PFSK-1 (cell line): Measurements from ENCODE around the gene SYNGR1.

Experiments used
- FOXP2 ChIP-seq: optimal IDR thresholded peaks from 2 replicates; pipeline ENCODE3; 2011; ENCODE audit warnings: borderline replicate concordance, control low read depth, inconsistent platforms; ENCODE audit not compliant: insufficient read depth; ENCODE audit errors: extremely low read length, extremely low read depth
- POLR2AphosphoS5 ChIP-seq: IDR thresholded peaks from 2 replicates; pipeline ENCODE4 v1.6.1; 2012; ENCODE audit warnings: low read depth, mild to moderate bottlenecking, control low read depth, low read length, moderate library complexity
- SIN3A ChIP-seq: IDR thresholded peaks from 2 replicates; pipeline ENCODE4 v1.6.1; 2012; ENCODE audit warnings: mild to moderate bottlenecking, low read length, moderate library complexity, borderline replicate concordance; ENCODE audit not compliant: insufficient read depth
- TAF1 ChIP-seq: IDR thresholded peaks from 2 replicates; pipeline ENCODE4 v1.6.1; 2012; ENCODE audit warnings: low read length, control low read depth, borderline replicate concordance; ENCODE audit not compliant: insufficient read depth
- TF ChIP-seq, protein P1 (sequence below), 2 experiments: IDR thresholded peaks; 2 replicates each; pipeline versions ENCODE4 v1.6.1 to v1.8.0; 2011 to 2012; ENCODE audit warnings: low read depth in 2 of 2, low read length in 2 of 2, control low read depth in 1 of 2, inconsistent platforms in 1 of 2, mild to moderate bottlenecking in 1 of 2, moderate library complexity in 1 of 2; ENCODE audit not compliant: insufficient read depth in 1 of 2

DNA sequence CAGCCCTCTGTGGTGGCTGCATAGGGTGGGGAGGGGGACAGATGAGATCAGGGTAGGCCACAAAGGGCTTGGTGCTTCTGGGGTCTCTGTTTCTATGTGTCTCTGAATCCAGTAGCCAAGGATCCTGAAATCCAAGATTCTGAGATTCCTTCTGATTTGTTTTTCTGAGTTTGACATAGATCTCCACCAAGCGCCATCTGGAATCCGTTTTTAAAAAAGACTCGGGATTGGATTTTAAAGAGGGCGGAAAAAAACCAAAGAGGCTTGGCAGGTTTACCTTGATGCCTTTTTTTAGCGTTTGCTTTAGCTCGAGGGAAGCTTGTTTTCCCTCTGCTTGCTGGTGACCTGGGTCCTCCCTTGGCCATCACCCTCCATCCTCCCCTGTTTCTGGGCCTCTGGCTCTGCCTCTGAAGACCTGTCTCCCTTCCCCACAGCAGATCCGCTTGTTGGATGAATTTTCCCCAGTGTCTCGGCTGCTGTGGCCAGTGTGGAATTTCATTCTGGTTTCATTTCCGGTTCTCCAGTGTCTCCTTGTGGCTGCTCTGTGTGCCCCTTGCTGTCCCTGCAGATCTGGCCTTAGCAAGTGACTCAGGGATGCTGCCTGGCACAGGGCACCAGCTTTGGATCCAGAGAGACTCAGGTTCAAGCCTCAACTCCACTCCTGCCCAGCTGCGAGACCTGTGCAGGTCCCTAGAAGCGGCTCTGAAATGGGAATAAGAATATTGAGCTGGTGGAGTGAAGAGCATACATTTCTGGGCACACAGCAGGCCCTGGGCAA is 15.1 kb downstream of the SYNGR1 start:
- TF ChIP-seq, protein P1, sequence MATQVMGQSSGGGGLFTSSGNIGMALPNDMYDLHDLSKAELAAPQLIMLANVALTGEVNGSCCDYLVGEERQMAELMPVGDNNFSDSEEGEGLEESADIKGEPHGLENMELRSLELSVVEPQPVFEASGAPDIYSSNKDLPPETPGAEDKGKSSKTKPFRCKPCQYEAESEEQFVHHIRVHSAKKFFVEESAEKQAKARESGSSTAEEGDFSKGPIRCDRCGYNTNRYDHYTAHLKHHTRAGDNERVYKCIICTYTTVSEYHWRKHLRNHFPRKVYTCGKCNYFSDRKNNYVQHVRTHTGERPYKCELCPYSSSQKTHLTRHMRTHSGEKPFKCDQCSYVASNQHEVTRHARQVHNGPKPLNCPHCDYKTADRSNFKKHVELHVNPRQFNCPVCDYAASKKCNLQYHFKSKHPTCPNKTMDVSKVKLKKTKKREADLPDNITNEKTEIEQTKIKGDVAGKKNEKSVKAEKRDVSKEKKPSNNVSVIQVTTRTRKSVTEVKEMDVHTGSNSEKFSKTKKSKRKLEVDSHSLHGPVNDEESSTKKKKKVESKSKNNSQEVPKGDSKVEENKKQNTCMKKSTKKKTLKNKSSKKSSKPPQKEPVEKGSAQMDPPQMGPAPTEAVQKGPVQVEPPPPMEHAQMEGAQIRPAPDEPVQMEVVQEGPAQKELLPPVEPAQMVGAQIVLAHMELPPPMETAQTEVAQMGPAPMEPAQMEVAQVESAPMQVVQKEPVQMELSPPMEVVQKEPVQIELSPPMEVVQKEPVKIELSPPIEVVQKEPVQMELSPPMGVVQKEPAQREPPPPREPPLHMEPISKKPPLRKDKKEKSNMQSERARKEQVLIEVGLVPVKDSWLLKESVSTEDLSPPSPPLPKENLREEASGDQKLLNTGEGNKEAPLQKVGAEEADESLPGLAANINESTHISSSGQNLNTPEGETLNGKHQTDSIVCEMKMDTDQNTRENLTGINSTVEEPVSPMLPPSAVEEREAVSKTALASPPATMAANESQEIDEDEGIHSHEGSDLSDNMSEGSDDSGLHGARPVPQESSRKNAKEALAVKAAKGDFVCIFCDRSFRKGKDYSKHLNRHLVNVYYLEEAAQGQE (IDR thresholded peaks at IDR 0.05; ENCODE audit: insufficient read depth in 1 of 2, low read depth in 2 of 2, low read length in 2 of 2), result no peak
- TF ChIP-seq POLR2AphosphoS5, result no peak
- TF ChIP-seq TAF1, result no peak
- TF ChIP-seq SIN3A, result no peak
- no peak for TF ChIP-seq FOXP2
